Measurements from ENCODE around the gene PLAGL2. TPM values are rescaled to one million over a fixed set of nuclear protein-coding genes. Genes with fewer than 3 reads are reported as not detected.

The PLAGL2 gene, protein sequence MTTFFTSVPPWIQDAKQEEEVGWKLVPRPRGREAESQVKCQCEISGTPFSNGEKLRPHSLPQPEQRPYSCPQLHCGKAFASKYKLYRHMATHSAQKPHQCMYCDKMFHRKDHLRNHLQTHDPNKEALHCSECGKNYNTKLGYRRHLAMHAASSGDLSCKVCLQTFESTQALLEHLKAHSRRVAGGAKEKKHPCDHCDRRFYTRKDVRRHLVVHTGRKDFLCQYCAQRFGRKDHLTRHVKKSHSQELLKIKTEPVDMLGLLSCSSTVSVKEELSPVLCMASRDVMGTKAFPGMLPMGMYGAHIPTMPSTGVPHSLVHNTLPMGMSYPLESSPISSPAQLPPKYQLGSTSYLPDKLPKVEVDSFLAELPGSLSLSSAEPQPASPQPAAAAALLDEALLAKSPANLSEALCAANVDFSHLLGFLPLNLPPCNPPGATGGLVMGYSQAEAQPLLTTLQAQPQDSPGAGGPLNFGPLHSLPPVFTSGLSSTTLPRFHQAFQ
- 25.4 and 26.1 TPM in 2 replicates for total RNA-seq (2021; fragmentation: NEBNext Ultra II Directional; extraction: Animal tissue kit (Norgen Biotek cat#: 25700))
- 20.6 and 26.7 TPM in 2 replicates for polyA plus RNA-seq (2011; rRNA removed)
- polyA plus RNA-seq (2011; cell fraction: cytosol; rRNA removed), result 13.6 TPM
- polyA plus RNA-seq (2011; cell fraction: nucleus; rRNA removed), result 16.7 TPM
- 23.8 to 28.5 TPM (median 26.4 TPM) in 4 replicates for polyA plus RNA-seq (2012, experiment 1 of 2)
- polyA plus RNA-seq (2012, experiment 2 of 2), result 20.3 TPM
- 19.4 TPM for polyA plus RNA-seq (2013, experiment 1 of 2)
- 19.7 TPM for polyA plus RNA-seq (2013, experiment 2 of 2)
- 26.9 and 28.7 TPM in 2 replicates for polyA minus RNA-seq (2011; rRNA and poly(A)+ RNA removed)
- polyA minus RNA-seq (2011; cell fraction: cytosol; rRNA and poly(A)+ RNA removed), result 20.6 TPM
- 18.4 TPM for polyA minus RNA-seq (2011; cell fraction: nucleus; rRNA and poly(A)+ RNA removed)
- long read RNA-seq, experiment 1, full-length matches to known transcripts, result 3 of 21 reads
- long read RNA-seq, experiment 1, partial matches to known transcripts, result 1 of 21 reads
- long read RNA-seq, experiment 1, other reads (novel, unspliced or antisense), result 17 of 21 reads
- long read RNA-seq, experiment 2, result 0 reads

- Histone ChIP-seq H3K27ac (ENCODE audit: low read depth, low read length) (peak within 1 kb of the TSS; percentile 82), H2AK5ac (ENCODE audit: low read depth, low read length) (no peak within 1 kb of the TSS), H2BK12ac (ENCODE audit: low read depth, low read length) (no peak within 1 kb of the TSS)
- peak; percentile 81 for TF ChIP-seq YY1 (IDR thresholded peaks at IDR 0.05; ENCODE audit: low read depth, low read length)
- no peak for TF ChIP-seq BRCA1 (IDR thresholded peaks at IDR 0.05; ENCODE audit: low read depth, low read length)
- TF ChIP-seq GTF2F1 (IDR thresholded peaks at IDR 0.05; ENCODE audit: borderline replicate concordance, low read depth, low read length), result no peak
- no peak for TF ChIP-seq EZH2 (IDR thresholded peaks at IDR 0.05; ENCODE audit: low read depth, low read length, severe bottlenecking)
- TF ChIP-seq GABPA (IDR thresholded peaks at IDR 0.05; ENCODE audit: borderline replicate concordance, insufficient read depth, low read length), result 0 out of 2 replicates have a peak, but pooled peaks have one; percentile 22
Measured at GRCh38 chr20:32207626-32208498, at the start of gene PLAGL2, which contains the start of gene POFUT1. PLAGL2 (minus strand) TSS chr20:32207743; CDS start chr20:32202178, 5,565 bp downstream. POFUT1 (plus strand) TSS chr20:32207880; CDS start chr20:32207942, 62 bp downstream.

More at GRCh38 chr20:32207626-32208498, at the start of gene PLAGL2, which contains the start of gene POFUT1:
- no peak within 1 kb of the TSS for H2BK20ac ChIP-seq (ENCODE audit: low read length)
- peak within 1 kb of the TSS; percentile 53 to 99 (median 95) for H3K4me3 ChIP-seq (ENCODE audit: extremely low read depth in 1 of 4, insufficient read depth in 2 of 4, low read depth in 3 of 4, low read length in 4 of 4)
- peaks cover 19 to 64% of the 10 kb centered on the region in 2 experiments for H3K79me2 ChIP-seq (ENCODE audit: control insufficient read depth in 1 of 2, insufficient read depth in 2 of 2, low read length in 2 of 2)
- 0 out of 2 replicates have a peak within 1 kb of the TSS, but pooled peaks have one; percentile 9 for H2BK5ac ChIP-seq (ENCODE audit: low read depth, low read length)
- peak within 1 kb of the TSS; percentile 22 for H4K91ac ChIP-seq (replicated peaks; ENCODE audit: insufficient read length, low read length)
- H3K9ac ChIP-seq (replicated peaks in 1 of 4; ENCODE audit: extremely low read depth in 1 of 4, low read depth in 3 of 4, low read length in 3 of 4), result peak within 1 kb of the TSS; percentile 78 to 100 (median 93)
- H3K23me2 ChIP-seq (ENCODE audit: low read depth, low read length), result peaks cover 11% of the 10 kb centered on the region; the same call in 1 of the 2 replicates
- WGBS, 2 experiments (ENCODE audit: extremely low coverage in 1 of 2, insufficient coverage in 1 of 2, insufficient read length in 1 of 2, insufficient replicate concordance in 2 of 2, low coverage in 1 of 2, low lambda C conversion rate in 2 of 2, missing lambda C conversion rate in 1 of 2), result 4% methylated on average over 43 of the region's 74 CpGs; no CpG with 5 or more reads in 1 of the 2 experiments
- no peak within 1 kb of the TSS for H3K14ac ChIP-seq (ENCODE audit: insufficient read length)
- peaks cover 4 to 21% (median 12%) of the 10 kb centered on the region in 4 experiments; a peak in 5 of 8 replicates for H3K36me3 ChIP-seq (ENCODE audit: control insufficient read depth in 2 of 4, insufficient read depth in 4 of 4, low read length in 3 of 4)
- H4K20me1 ChIP-seq (replicated peaks in 1 of 2; ENCODE audit: control insufficient read depth in 1 of 2, insufficient read depth in 2 of 2, low read length in 2 of 2), result peaks cover 2 to 16% of the 10 kb centered on the region in 2 experiments
- H2BK15ac ChIP-seq (ENCODE audit: low read length), result no peak within 1 kb of the TSS
- DNase-seq (ENCODE audit: low read depth in 1 of 2, low spot score in 2 of 2) (peak in 1 of 2 experiments; percentile 89), FAIRE-seq (no peak)
- H3K23ac ChIP-seq (ENCODE audit: insufficient read length), result no peak within 1 kb of the TSS
- peak within 1 kb of the TSS; percentile 57 for H2AFZ ChIP-seq (ENCODE audit: low read length)
- no peaks in the 10 kb centered on the region; a peak in 2 of 7 replicates for H3K27me3 ChIP-seq (replicated peaks in 1 of 4; ENCODE audit: control insufficient read depth in 3 of 4, extremely low read depth in 1 of 4, insufficient read depth in 3 of 4, low read length in 3 of 4)
- peak within 1 kb of the TSS; percentile 83 to 99 for H3K4me2 ChIP-seq (ENCODE audit: insufficient read depth in 1 of 2, low read depth in 2 of 2, low read length in 2 of 2)
- peaks cover 0 to 25% (median 20%) of the 10 kb centered on the region in 4 experiments; a peak in 5 of 7 replicates for H3K4me1 ChIP-seq (replicated peaks in 1 of 4; ENCODE audit: control insufficient read depth in 3 of 4, insufficient read depth in 4 of 4, low read length in 3 of 4)
- H3K18ac ChIP-seq (ENCODE audit: extremely low read depth, low read length), result 0 out of 2 replicates have a peak within 1 kb of the TSS, but pooled peaks have one; percentile 39
- peak within 1 kb of the TSS; percentile 38 for H3K56ac ChIP-seq (replicated peaks; ENCODE audit: insufficient read length, low read depth, low read length)
- no peaks in the 10 kb centered on the region for H3K9me3 ChIP-seq (ENCODE audit: insufficient read depth in 2 of 2, low read depth in 1 of 2, low read length in 1 of 2)
- H2BK120ac ChIP-seq (replicated peaks; ENCODE audit: low read depth, low read length), result no peak within 1 kb of the TSS
- H4K8ac ChIP-seq (ENCODE audit: extremely low read depth, insufficient read depth, low read length), result peak within 1 kb of the TSS; percentile 91
- peaks cover 13% of the 10 kb centered on the region for H3K79me1 ChIP-seq (ENCODE audit: low read depth, low read length)
- CTCF ChIA-PET (ENCODE audit: partially characterized antibody), result interaction anchor here (1.2 kb wide), 1 partner anchor 15 kb away, joined by 3 read pairs; no protein-coding TSS in a partner anchor
- POLR2A ChIA-PET (ENCODE audit: partially characterized antibody), result interaction anchor here (1.9 to 8.7 kb wide), 2 partner anchors 12 to 17 kb away, joined by 6 to 77 read pairs; no protein-coding TSS in a partner anchor
- peak within 1 kb of the TSS; percentile 31 for H4K5ac ChIP-seq (ENCODE audit: insufficient read length, low read depth, low read length)
- peak within 1 kb of the TSS; percentile 80 for H3K4ac ChIP-seq (replicated peaks; ENCODE audit: insufficient read length, low read depth, low read length)

Measured in H1 (cell line).